ENCODE results near the gene ALPI. TPM values are rescaled to one million over a fixed set of nuclear protein-coding genes. Genes with fewer than 3 reads are reported as not detected.

Gene ALPI
- total and polyA plus RNA-seq, 10 donors = not detected

- no peaks in the 10 kb centered on the region for H3K36me3 ChIP-seq
- peak overlapping the region in 5 of 8 donors; percentile 10 to 59 (median 22) for H3K4me3 ChIP-seq
- no peak for TF ChIP-seq POLR2A (IDR thresholded peaks at IDR 0.05)
- TF ChIP-seq CTCF (IDR thresholded peaks at IDR 0.05 in 8 of 11, conservative IDR thresholded peaks at IDR 0.05 in 3 of 11) = no peak
- no peak for TF ChIP-seq POLR2AphosphoS5 (IDR thresholded peaks at IDR 0.05)
- DNase-seq = peak; percentile 66
- intact Hi-C loops (cut with DNase I; ENCODE audit: low total_unique reads) = no loop called here
- H3K9me3 ChIP-seq = no peaks in the 10 kb centered on the region
- peaks cover 9 to 34% (median 25%) of the 10 kb centered on the region in 6 donors for H3K4me1 ChIP-seq
- no peak overlapping the region for H3K27ac ChIP-seq
- 0 to 10% (median 4%) methylated on average over 11 to 111 of the region's 111 CpGs for WGBS, 5 donors
- H3K27me3 ChIP-seq (replicated peaks in 1 of 7) = peaks cover 0 to 99% (median 56%) of the 10 kb centered on the region in 7 donors
Observed at GRCh38 chr2:232485757-232486557, 30.0 kb downstream of the ALPI start.

- H3K27me3 ChIP-seq (replicated peaks in 1 of 7) = peaks cover 0 to 98% (median 56%) of the 10 kb centered on the region in 7 donors
- WGBS, 5 donors = 3 to 9% (median 4%) methylated on average over 39 to 74 of the region's 74 CpGs
- no peaks in the 10 kb centered on the region for H3K36me3 ChIP-seq
- no peaks in the 10 kb centered on the region for H3K9me3 ChIP-seq
- intact Hi-C loops (cut with DNase I; ENCODE audit: low total_unique reads) = no loop called here
- no peak overlapping the region for H3K27ac ChIP-seq
- TF ChIP-seq POLR2A (IDR thresholded peaks at IDR 0.05) (no peak), CTCF (IDR thresholded peaks at IDR 0.05 in 8 of 11, conservative IDR thresholded peaks at IDR 0.05 in 3 of 11) (no peak), POLR2AphosphoS5 (IDR thresholded peaks at IDR 0.05) (no peak)
- peak overlapping the region in 6 of 8 donors; percentile 13 to 59 (median 20) for H3K4me3 ChIP-seq
- H3K4me1 ChIP-seq = peaks cover 9 to 34% (median 25%) of the 10 kb centered on the region in 6 donors
- DNase-seq = peak; percentile 72
Observed at GRCh38 chr2:232486558-232487384, 30.8 kb downstream of the ALPI start.

GRCh38 chr2:232487385-232488096 lies 31.6 kb downstream of the ALPI start, which contains the start of gene ECEL1:
ECEL1 (minus strand) TSS chr2:232487834; CDS start chr2:232486653, 1,181 bp downstream.
- H3K4me1 ChIP-seq = peaks cover 9 to 34% (median 25%) of the 10 kb centered on the region in 6 donors
- peaks cover 0 to 90% (median 56%) of the 10 kb centered on the region in 7 donors for H3K27me3 ChIP-seq (replicated peaks in 1 of 7)
- peak within 1 kb of the TSS in 6 of 8 donors; percentile 13 to 59 (median 20) for H3K4me3 ChIP-seq
- DNase-seq = peak; percentile 74
- WGBS, 5 donors = 0 to 2% (median 1%) methylated on average over 21 to 102 of the region's 102 CpGs
- intact Hi-C loops (cut with DNase I; ENCODE audit: low total_unique reads) = no loop called here
- no peak within 1 kb of the TSS for H3K27ac ChIP-seq
- no peaks in the 10 kb centered on the region for H3K36me3 ChIP-seq
- TF ChIP-seq POLR2A (IDR thresholded peaks at IDR 0.05) (no peak), POLR2AphosphoS5 (IDR thresholded peaks at IDR 0.05) (no peak), CTCF (IDR thresholded peaks at IDR 0.05 in 8 of 11, conservative IDR thresholded peaks at IDR 0.05 in 3 of 11) (no peak)
- H3K9me3 ChIP-seq = no peaks in the 10 kb centered on the region
